T-cell (primary cell): ENCODE data around the gene PLAAT3. TPM values are rescaled to one million over a fixed set of nuclear protein-coding genes. Genes with fewer than 3 reads are reported as not detected.
"Not testable (repeated sequence)": the region's sequence is repeated elsewhere in the genome, so short reads cannot be mapped to it uniquely, and the experiment has no call there.

ENCODE experiments used
- ATAC-seq, 4 experiments: fragments of 200-7000 bp in 3 of 4; fragments of 150-1000 bp in 1 of 4; cut with Tn5 transposase; replicated peaks in 1 of 4; 1 replicate in 3 of 4; 2 replicates in 1 of 4; pipeline ENCODE4 v1.10.0; 2021; ENCODE audit warnings: moderate library complexity in 3 of 4, mild to moderate bottlenecking in 2 of 4, moderate number of reproducible peaks in 1 of 4
- CTCF ChIA-PET, 2 donors: fragments of 300-600 bp; sonication (Branson Sonifier 250); formaldehyde crosslinking; loops; one replicate each; lab custom pipeline; 2022; ENCODE audit warnings: antibody characterized with exemption in 2 of 2; lab: Charles Lee
- POLR2A ChIA-PET, 2 donors: fragments of 300-600 bp; sonication (Branson Sonifier 250); formaldehyde crosslinking; loops; one replicate each; lab custom pipeline; 2022; ENCODE audit warnings: antibody characterized with exemption in 2 of 2; lab: Charles Lee
- DNase-seq, 35 experiments: peaks; one replicate each; pipeline versions ENCODE4 v3.0.0 to v3.0.0-alpha.2; 2013 to 2023
- H3K27ac ChIP-seq: one replicate; pipeline ENCODE4 v1.5.1; 2013; ENCODE audit warnings: low read length
- H3K27me3 ChIP-seq, 2 experiments: replicated peaks in 1 of 2; 1 replicate in 1 of 2; 2 replicates in 1 of 2; pipeline versions ENCODE4 v1.6.1 to v1.7.0; 2013; ENCODE audit warnings: low read length in 1 of 2, mixed read lengths in 1 of 2; ENCODE audit not compliant: control insufficient read depth in 2 of 2, insufficient read depth in 2 of 2; ENCODE audit errors: extremely low read depth in 1 of 2
- H3K36me3 ChIP-seq, 2 donors: 1 replicate in 1 of 2; 2 replicates in 1 of 2; pipeline versions ENCODE4 v1.6.1 to v1.7.0; 2013; ENCODE audit warnings: low read length in 1 of 2; ENCODE audit not compliant: control insufficient read depth in 2 of 2, insufficient read depth in 1 of 2; ENCODE audit errors: extremely low read depth in 1 of 2
- H3K4me1 ChIP-seq, 2 experiments: 1 replicate in 1 of 2; 2 replicates in 1 of 2; pipeline versions ENCODE4 v1.6.1 to v1.7.0; 2013; ENCODE audit warnings: low read length in 2 of 2, mixed read lengths in 1 of 2; ENCODE audit not compliant: insufficient read depth in 2 of 2, control insufficient read depth in 1 of 2; ENCODE audit errors: extremely low read depth in 1 of 2
- H3K4me3 ChIP-seq, 2 donors: 1 replicate in 1 of 2; 2 replicates in 1 of 2; pipeline versions ENCODE4 v1.5.1 to v1.7.0; 2013; ENCODE audit warnings: mild to moderate bottlenecking in 2 of 2, low read length in 1 of 2, moderate library complexity in 1 of 2; ENCODE audit not compliant: control insufficient read depth in 1 of 2; ENCODE audit errors: extremely low read depth in 1 of 2
- H3K9me3 ChIP-seq: 2 replicates; pipeline ENCODE4 v1.7.0; 2013
- H3K27ac Mint-ChIP-seq, 2 donors: one replicate each; pipeline ENCODE4 v1.8.0; 2020 to 2021; ENCODE audit warnings: mild to moderate bottlenecking in 2 of 2, mixed read lengths in 2 of 2
- H3K27me3 Mint-ChIP-seq, 2 donors: one replicate each; pipeline ENCODE4 v1.8.0; 2021 to 2022; ENCODE audit warnings: mixed read lengths in 2 of 2
- H3K36me3 Mint-ChIP-seq: one replicate; pipeline ENCODE4 v1.8.0; 2021; ENCODE audit warnings: mixed read lengths
- H3K4me1 Mint-ChIP-seq, 3 donors: one replicate each; pipeline ENCODE4 v1.8.0; 2020 to 2022; ENCODE audit warnings: mixed read lengths in 3 of 3, mild to moderate bottlenecking in 1 of 3
- H3K4me3 Mint-ChIP-seq, 3 donors: one replicate each; pipeline ENCODE4 v1.8.0; 2020 to 2022; ENCODE audit warnings: mild to moderate bottlenecking in 3 of 3, mixed read lengths in 3 of 3, moderate library complexity in 3 of 3
- H3K9me3 Mint-ChIP-seq, 3 donors: one replicate each; pipeline ENCODE4 v1.8.0; 2020 to 2022; ENCODE audit warnings: mixed read lengths in 3 of 3
- WGBS: methylation state at CpG from one replicate; pipeline ENCODE4 v1.1.5; 2013; ENCODE audit warnings: missing lambda C conversion rate; ENCODE audit not compliant: insufficient coverage; 5-methylcytosine and 5-hydroxymethylcytosine counted together
- total RNA-seq, 35 experiments: library from RNA in 6 of 35; stranded (reverse) in 6 of 35; fragments of 120-200 nt in 1 of 35; gene quantifications; one replicate each; pipeline versions ENCODE4 v1.2.1 to v1.2.4 and lab custom pipeline; 2013 to 2026

PLAAT3 gene
- total RNA-seq, 5 donors from 2014 or later (not counting 1 experiment from before 2014, with no cell fraction given): 3.7 to 10.0 (median 6.0) TPM

DNA sequence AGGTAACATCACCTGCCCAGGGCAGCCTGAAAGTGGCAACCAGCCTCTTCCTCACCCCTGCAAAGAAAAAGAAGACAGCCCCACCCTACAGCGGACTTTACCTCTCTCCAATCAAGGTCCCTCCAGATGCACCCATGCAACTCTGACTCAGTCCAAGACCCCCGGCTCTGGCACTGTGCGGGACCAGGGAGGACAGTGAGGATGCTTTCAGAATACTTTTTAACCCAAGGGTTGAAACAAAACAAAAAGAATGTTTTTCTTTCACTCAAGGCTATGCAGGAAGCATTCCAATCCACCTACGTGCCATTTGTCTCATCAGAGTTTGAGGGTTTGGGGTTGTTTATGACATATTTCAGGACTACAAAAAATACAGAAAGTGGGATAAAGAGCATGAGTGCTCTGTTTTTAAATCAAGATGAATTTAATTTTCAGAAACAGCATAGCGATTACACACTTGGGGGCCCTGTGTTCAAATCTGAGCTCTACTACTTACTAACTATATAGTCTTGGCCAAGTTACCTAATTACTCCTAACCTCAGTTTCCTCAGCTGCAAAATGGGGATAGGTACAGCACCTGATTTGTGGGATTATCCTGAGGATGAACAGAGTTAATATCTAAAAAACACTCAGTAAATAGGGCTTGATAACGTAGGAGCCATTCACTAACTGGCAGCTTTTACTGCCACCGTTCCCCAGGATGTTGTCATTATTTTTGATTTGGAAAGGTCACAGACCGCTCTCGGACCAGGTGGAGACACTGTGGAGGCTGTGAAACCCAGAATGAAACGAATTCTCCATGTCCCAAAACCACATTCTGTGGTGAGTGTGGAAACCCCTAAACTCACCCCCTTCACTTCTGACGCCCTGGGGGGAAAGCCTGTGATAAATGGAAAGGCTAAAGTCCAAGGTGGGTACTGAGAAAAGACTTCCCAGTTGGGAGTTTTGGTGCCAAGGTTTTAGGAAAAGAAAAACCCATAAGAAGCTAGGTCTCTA, 5.6 kb downstream of the PLAAT3 start:
- no CpG with 5 or more reads among the region's 11 CpGs for WGBS

DNA sequence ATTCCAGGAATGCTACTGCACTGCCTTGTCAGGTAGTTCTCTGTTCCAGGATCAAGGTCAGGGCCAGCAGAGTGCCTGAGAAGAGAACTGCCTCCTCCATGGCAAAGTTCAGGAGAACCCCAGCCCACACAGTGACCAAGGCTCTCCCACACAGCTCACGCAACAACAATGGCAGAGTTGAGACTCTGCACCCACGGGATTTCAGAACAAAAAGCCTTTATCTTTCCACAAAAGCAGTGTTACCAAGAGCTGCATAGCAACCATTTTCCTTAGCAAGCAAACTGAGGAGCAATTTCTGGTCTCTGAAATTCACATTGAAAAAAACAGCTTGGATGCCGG, 11.1 kb downstream of the PLAAT3 start:
- WGBS: 80% methylated on average over 2 of the region's 3 CpGs
- no peaks in the 10 kb centered on the region for H3K27me3 Mint-ChIP-seq

More for the DNA sequence above, 5.6 kb downstream of the PLAAT3 start:
- Histone ChIP-seq H3K27me3 (peaks cover 0 to 4% of the 10 kb centered on the region in 2 experiments), H3K9me3 (no peaks in the 10 kb centered on the region), H3K4me1 (peaks cover 0 to 6% of the 10 kb centered on the region in 2 experiments), H3K36me3 (no peaks in the 10 kb centered on the region), H3K27ac (no peak overlapping the region), H3K4me3 (no peak overlapping the region)
- ChIA-PET CTCF (interaction anchor here in 1 of 2 donors (1.2 kb wide), 1 partner anchor 12 kb away, joined by 3 read pairs; no protein-coding TSS in a partner anchor), POLR2A (no interaction called here)
- H3K4me3 Mint-ChIP-seq: no peak overlapping the region
- H3K9me3 Mint-ChIP-seq: no peaks in the 10 kb centered on the region
- ATAC-seq (no peak), DNase-seq (no peak)
- H3K27ac Mint-ChIP-seq: peak overlapping the region in 1 of 2 donors; percentile 2
- H3K27me3 Mint-ChIP-seq: no peaks in the 10 kb centered on the region
- H3K36me3 Mint-ChIP-seq: no peaks in the 10 kb centered on the region
- H3K4me1 Mint-ChIP-seq: peaks cover 18 to 23% (median 20%) of the 10 kb centered on the region in 3 donors

DNA sequence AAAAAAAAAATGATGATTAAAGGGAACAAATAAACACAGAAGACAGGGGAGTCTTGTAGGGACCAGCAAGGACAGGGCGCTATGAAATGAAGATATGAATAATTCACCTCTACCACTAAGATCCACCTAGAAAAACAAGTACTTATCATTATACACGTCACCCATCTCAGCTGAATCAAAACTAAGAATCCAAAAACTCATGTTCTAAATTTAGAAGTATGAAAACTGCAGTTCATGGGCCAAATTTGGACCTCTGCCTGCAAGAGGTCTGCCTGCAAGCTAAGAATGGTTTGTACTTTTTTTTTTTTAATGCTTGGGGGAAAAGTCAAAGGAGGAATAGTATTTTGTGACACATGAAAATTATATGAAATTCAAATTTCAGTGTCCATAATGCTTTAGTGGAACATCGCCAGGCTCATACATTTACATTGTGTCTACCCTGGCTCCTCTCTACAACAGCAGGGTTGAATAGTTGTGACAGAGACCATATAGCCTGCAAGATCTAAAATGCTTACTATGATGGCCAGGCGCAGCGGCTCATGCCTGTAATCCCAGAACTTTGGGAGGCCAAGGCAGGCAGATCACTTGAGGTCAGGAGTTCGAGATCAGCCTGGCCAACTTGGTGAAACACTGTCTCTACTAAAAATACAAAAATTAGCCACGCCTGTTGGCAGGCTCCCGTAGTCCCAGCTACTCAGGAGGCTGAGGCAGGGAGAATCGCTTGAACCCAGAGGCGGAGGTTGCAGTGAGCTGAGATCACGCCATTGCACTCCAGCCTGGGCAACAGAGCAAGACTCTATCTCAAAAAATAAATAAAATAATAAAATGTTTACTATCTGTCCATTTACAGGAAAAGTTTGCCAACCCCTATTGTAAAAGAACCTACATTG, 11.7 kb downstream of the PLAAT3 start:
- H3K9me3 ChIP-seq, H3K27me3 ChIP-seq, H3K27me3 Mint-ChIP-seq, H3K9me3 Mint-ChIP-seq, H3K4me3 Mint-ChIP-seq, H3K4me1 Mint-ChIP-seq, ATAC-seq, H3K36me3 Mint-ChIP-seq, H3K4me3 ChIP-seq, H3K27ac ChIP-seq, DNase-seq, H3K36me3 ChIP-seq, H3K4me1 ChIP-seq, H3K27ac Mint-ChIP-seq: not testable (repeated sequence)
- ChIA-PET POLR2A (interaction anchor here in 1 of 2 donors (0.7 kb wide), 1 partner anchor 59 kb away, joined by 7 read pairs; no protein-coding TSS in a partner anchor), CTCF (interaction anchor here in 1 of 2 donors (0.6 kb wide), 2 partner anchors 19 to 36 kb away, joined by 3 to 4 read pairs; no protein-coding TSS in a partner anchor)
- WGBS: 90% methylated on average over 3 of the region's 11 CpGs

More for the DNA sequence above, 11.1 kb downstream of the PLAAT3 start:
- CTCF ChIA-PET: interaction anchor here in 1 of 2 donors (0.6 kb wide), 1 partner anchor 18 kb away, joined by 3 read pairs; no protein-coding TSS in a partner anchor
- no peak overlapping the region for H3K27ac Mint-ChIP-seq
- H3K36me3 ChIP-seq: no peaks in the 10 kb centered on the region
- no peaks in the 10 kb centered on the region for H3K36me3 Mint-ChIP-seq
- DNase-seq: no peak
- H3K4me1 ChIP-seq: no peaks in the 10 kb centered on the region
- ATAC-seq: no peak
- H3K9me3 Mint-ChIP-seq: no peaks in the 10 kb centered on the region
- no peak overlapping the region for H3K4me3 ChIP-seq
- no peaks in the 10 kb centered on the region for H3K27me3 ChIP-seq
- H3K9me3 ChIP-seq: no peaks in the 10 kb centered on the region
- POLR2A ChIA-PET: interaction anchor here in 1 of 2 donors (0.7 kb wide), 1 partner anchor 59 kb away, joined by 7 read pairs; no protein-coding TSS in a partner anchor
- peaks cover 0 to 7% (median 2%) of the 10 kb centered on the region in 3 donors for H3K4me1 Mint-ChIP-seq
- no peak overlapping the region for H3K4me3 Mint-ChIP-seq
- H3K27ac ChIP-seq: no peak overlapping the region

DNA sequence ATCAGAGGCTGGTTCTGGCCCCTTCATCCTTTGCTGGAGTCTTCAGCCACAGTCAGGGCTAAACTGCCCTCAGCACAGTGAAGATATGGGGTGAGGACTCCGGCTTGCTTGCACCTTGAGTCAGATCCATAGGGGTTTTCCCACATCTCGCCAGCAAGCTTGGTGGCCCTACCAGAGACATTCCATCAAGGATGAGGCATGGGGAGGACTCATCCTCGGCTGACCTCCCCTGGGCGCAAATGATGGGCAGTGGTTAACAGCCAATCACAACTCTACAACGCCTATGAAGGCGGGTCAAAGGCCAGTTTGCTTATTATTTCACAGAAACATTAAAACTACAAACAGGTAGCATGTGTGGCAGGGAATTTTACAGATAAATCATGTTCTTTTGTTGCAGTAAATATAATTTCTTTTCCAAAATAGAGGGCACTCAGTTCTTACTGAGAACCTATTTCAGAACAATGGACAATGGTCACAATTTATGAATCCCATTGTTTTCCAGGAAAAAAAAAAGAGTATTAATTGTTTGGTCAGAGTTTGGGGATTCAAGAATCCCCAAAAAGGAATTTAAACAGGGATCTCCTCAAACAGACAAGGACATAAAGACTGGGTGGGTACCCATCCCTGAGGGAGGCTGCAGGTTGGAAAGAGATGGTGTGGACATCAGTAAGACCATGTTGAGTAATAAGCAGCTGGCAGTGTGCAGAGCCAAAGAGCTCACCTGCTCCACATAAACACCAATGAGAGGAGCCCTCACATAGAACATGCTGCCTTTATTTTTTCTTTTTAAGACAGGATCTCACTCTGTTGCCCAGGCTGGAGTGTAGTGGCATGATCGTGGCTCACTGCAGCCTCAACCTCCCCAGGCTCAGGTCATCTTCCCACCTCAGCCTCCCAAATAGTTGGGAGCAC, 14.8 kb downstream of the PLAAT3 start:
- CTCF ChIA-PET: no interaction called here
- Mint-ChIP-seq H3K9me3 (no peaks in the 10 kb centered on the region), H3K4me1 (peaks cover 0 to 7% (median 2%) of the 10 kb centered on the region in 3 donors), H3K27me3 (no peaks in the 10 kb centered on the region), H3K4me3 (no peak overlapping the region), H3K36me3 (no peaks in the 10 kb centered on the region), H3K27ac (no peak overlapping the region)
- DNase-seq (no peak), ATAC-seq (no peak)
- H3K4me3 ChIP-seq: no peak overlapping the region
- POLR2A ChIA-PET: no interaction called here
- no peaks in the 10 kb centered on the region for H3K36me3 ChIP-seq
- no peak overlapping the region for H3K27ac ChIP-seq
- no peaks in the 10 kb centered on the region for H3K27me3 ChIP-seq
- no peaks in the 10 kb centered on the region for H3K9me3 ChIP-seq
- H3K4me1 ChIP-seq: no peaks in the 10 kb centered on the region
- WGBS: 89% methylated on average over 5 of the region's 7 CpGs

DNA sequence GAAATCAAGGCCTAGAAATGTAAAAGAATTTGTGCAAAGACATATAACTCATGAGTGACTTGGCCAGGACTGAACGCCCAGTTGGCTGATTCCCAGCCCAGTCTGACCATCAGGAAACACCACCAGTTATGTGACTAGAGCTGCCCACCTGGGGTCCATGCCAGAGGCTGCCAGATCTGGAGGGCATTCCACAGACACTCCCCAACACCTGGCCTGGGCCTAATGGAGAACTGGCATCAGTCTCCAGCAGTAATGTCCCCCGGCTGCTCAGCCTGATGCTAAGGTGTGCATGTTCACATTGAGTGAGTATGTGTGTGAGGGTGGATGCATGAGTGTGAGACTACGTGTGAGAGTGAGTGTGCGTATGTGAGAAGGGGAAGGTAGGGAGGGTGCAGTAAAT, 15.7 kb downstream of the PLAAT3 start:
- ChIA-PET CTCF (no interaction called here), POLR2A (no interaction called here)
- no peaks in the 10 kb centered on the region for H3K27me3 ChIP-seq
- Mint-ChIP-seq H3K27me3 (no peaks in the 10 kb centered on the region), H3K36me3 (peaks cover 6% of the 10 kb centered on the region), H3K4me3 (no peak overlapping the region), H3K4me1 (peaks cover 0 to 7% (median 2%) of the 10 kb centered on the region in 3 donors), H3K27ac (no peak overlapping the region), H3K9me3 (no peaks in the 10 kb centered on the region)
- no peak overlapping the region for H3K27ac ChIP-seq
- H3K36me3 ChIP-seq: no peaks in the 10 kb centered on the region
- H3K4me3 ChIP-seq: no peak overlapping the region
- DNase-seq (no peak), ATAC-seq (no peak)
- H3K9me3 ChIP-seq: no peaks in the 10 kb centered on the region
- no peaks in the 10 kb centered on the region for H3K4me1 ChIP-seq
- 84% methylated on average over 4 of the region's 4 CpGs for WGBS
